Thyroid gland (tissue), 4 donors: ENCODE results near the gene SLC6A17. TPM values are rescaled to one million over a fixed set of nuclear protein-coding genes. Genes with fewer than 3 reads are reported as not detected.

Experiments
- DNase-seq, 2 donors: peaks; one replicate each; pipeline ENCODE4 v3.0.0-alpha.2; 2019
- H3K27ac ChIP-seq, 3 donors: fragments of 200-600 bp; sonication (generic); 1 replicate in 2 of 3; 2 replicates in 1 of 3; pipeline ENCODE4 v1.5.1; 2016 to 2019; ENCODE audit warnings: mild to moderate bottlenecking in 1 of 3, moderate library complexity in 1 of 3
- H3K27me3 ChIP-seq: fragments of 200-600 bp; sonication (generic); one replicate; pipeline ENCODE4 v1.5.1; 2019
- H3K36me3 ChIP-seq, 2 donors: fragments of 200-600 bp; sonication (generic); one replicate each; pipeline ENCODE4 v1.5.1; 2016 to 2019
- H3K4me1 ChIP-seq, 2 donors: fragments of 200-600 bp; sonication (generic); one replicate each; pipeline ENCODE4 v1.5.1; 2017 to 2019
- H3K4me3 ChIP-seq, 3 donors: fragments of 200-600 bp; sonication (generic); replicated peaks in 1 of 3; 1 replicate in 2 of 3; 2 replicates in 1 of 3; pipeline ENCODE4 v1.5.1; 2016; ENCODE audit warnings: mild to moderate bottlenecking in 1 of 3
- H3K9me3 ChIP-seq: fragments of 200-600 bp; sonication (generic); one replicate; pipeline ENCODE4 v1.5.1; 2017
- CTCF ChIP-seq, 6 experiments: fragments of 200-600 bp in 3 of 6; fragments of 450-650 bp in 3 of 6; sonication (generic) in 3 of 6; IDR thresholded peaks; one replicate each; pipeline ENCODE4 v1.5.1; 2016 to 2019; ENCODE audit warnings: antibody characterized with exemption in 6 of 6, mild to moderate bottlenecking in 2 of 6, inconsistent platforms in 1 of 6, moderate library complexity in 1 of 6
- POLR2A ChIP-seq, 2 donors: fragments of 450-650 bp; IDR thresholded peaks; one replicate each; pipeline ENCODE4 v1.6.1; 2017; ENCODE audit warnings: antibody characterized with exemption in 2 of 2, mild to moderate bottlenecking in 2 of 2, moderate library complexity in 1 of 2
- WGBS, 2 donors: methylation state at CpG; one replicate each; pipeline ENCODE4 v1.1.5; 2017; 5-methylcytosine and 5-hydroxymethylcytosine counted together
- intact Hi-C: fragments of 100-400 bp; cut with DNase I; formaldehyde crosslinking; loops from one replicate; pipeline ENCODE4 v1.15.1; 2023
- total RNA-seq, 4 donors: library from RNA; depleted of rRNA; stranded (reverse); fragments of >200 nt; gene quantifications; one replicate each; pipeline ENCODE4 v1.2.3, GENCODE V29; 2016

SLC6A17 gene
- total RNA-seq, 4 donors from 2014 or later: under 0.01 to 0.49 (median 0.18) TPM

- no peaks in the 10 kb centered on the region for H3K4me1 ChIP-seq
- no peak overlapping the region for H3K27ac ChIP-seq
- no peaks in the 10 kb centered on the region for H3K27me3 ChIP-seq
- 91 to 95% methylated on average over 6 to 8 of the region's 8 CpGs for WGBS, 2 donors
- intact Hi-C loops: no loop called here
- no peaks in the 10 kb centered on the region for H3K36me3 ChIP-seq
- no peak for DNase-seq
- no peak overlapping the region for H3K4me3 ChIP-seq
- no peaks in the 10 kb centered on the region for H3K9me3 ChIP-seq
- TF ChIP-seq CTCF (IDR thresholded peaks at IDR 0.05) (no peak), POLR2A (IDR thresholded peaks at IDR 0.05) (no peak)
These were observed 42.2 kb downstream of the SLC6A17 start for GRCh38 chr1:110192541-110192940.

GRCh38 chr1:110195196-110195595 is 44.9 kb downstream of the SLC6A17 start:
- Histone ChIP-seq H3K27me3 (no peaks in the 10 kb centered on the region), H3K27ac (no peak overlapping the region), H3K4me1 (no peaks in the 10 kb centered on the region), H3K4me3 (no peak overlapping the region), H3K9me3 (no peaks in the 10 kb centered on the region), H3K36me3 (no peaks in the 10 kb centered on the region)
- 80 to 94% methylated on average over 9 to 10 of the region's 10 CpGs for WGBS, 2 donors
- intact Hi-C loops: no loop called here
- no peak for DNase-seq
- TF ChIP-seq POLR2A (IDR thresholded peaks at IDR 0.05) (no peak), CTCF (IDR thresholded peaks at IDR 0.05) (no peak)

- DNase-seq: peak in 1 of 2 donors; percentile 18
- WGBS, 2 donors: 56 to 64% methylated on average over 12 of the region's 12 CpGs
- intact Hi-C loops: no loop called here
These were observed 46.8 kb downstream of the SLC6A17 start for GRCh38 chr1:110196917-110197765.

GRCh38 chr1:110197905-110198629 is 47.8 kb downstream of the SLC6A17 start:
- H3K36me3 ChIP-seq: no peaks in the 10 kb centered on the region
- H3K4me1 ChIP-seq: no peaks in the 10 kb centered on the region
- TF ChIP-seq POLR2A (IDR thresholded peaks at IDR 0.05): no peak
- no peak for TF ChIP-seq CTCF (IDR thresholded peaks at IDR 0.05)
- H3K9me3 ChIP-seq: no peaks in the 10 kb centered on the region
- H3K27me3 ChIP-seq: no peaks in the 10 kb centered on the region
- no peak for DNase-seq
- no peak overlapping the region for H3K27ac ChIP-seq
- intact Hi-C loops: no loop called here
- no peak overlapping the region for H3K4me3 ChIP-seq
- whole genome bisulfite sequencing, 2 donors: 90 to 96% methylated on average over 18 to 23 of the region's 23 CpGs

More at GRCh38 chr1:110196917-110197765, 46.8 kb downstream of the SLC6A17 start:
- no peaks in the 10 kb centered on the region for H3K4me1 ChIP-seq
- no peaks in the 10 kb centered on the region for H3K27me3 ChIP-seq
- no peaks in the 10 kb centered on the region for H3K36me3 ChIP-seq
- no peak overlapping the region for H3K27ac ChIP-seq
- H3K9me3 ChIP-seq: no peaks in the 10 kb centered on the region
- TF ChIP-seq POLR2A (IDR thresholded peaks at IDR 0.05) (no peak), CTCF (IDR thresholded peaks at IDR 0.05) (peak; percentile 50 to 94 (median 62))
- no peak overlapping the region for H3K4me3 ChIP-seq

- H3K4me1 ChIP-seq: no peaks in the 10 kb centered on the region
- intact Hi-C loops: no loop called here
- no peak overlapping the region for H3K4me3 ChIP-seq
- no peak for TF ChIP-seq CTCF (IDR thresholded peaks at IDR 0.05)
- TF ChIP-seq POLR2A (IDR thresholded peaks at IDR 0.05): no peak
- H3K9me3 ChIP-seq: no peaks in the 10 kb centered on the region
- H3K27me3 ChIP-seq: no peaks in the 10 kb centered on the region
- 100% methylated on average over 2 of the region's 2 CpGs for WGBS, 2 donors
- H3K36me3 ChIP-seq: no peaks in the 10 kb centered on the region
- DNase-seq: no peak
- H3K27ac ChIP-seq: no peak overlapping the region
These were observed 48.5 kb downstream of the SLC6A17 start for GRCh38 chr1:110198746-110199145.
